GM18511 (cell line): ENCODE measurements around the gene SLCO1B1.

Experiments used
- ATAC-seq: cut with Tn5 transposase; IDR thresholded peaks from one replicate; pipeline ENCODE4 v1.9.1; 2021; ENCODE audit warnings: mild to moderate bottlenecking, moderate library complexity; ENCODE audit not compliant: unreplicated experiment

Gene SLCO1B1

DNA sequence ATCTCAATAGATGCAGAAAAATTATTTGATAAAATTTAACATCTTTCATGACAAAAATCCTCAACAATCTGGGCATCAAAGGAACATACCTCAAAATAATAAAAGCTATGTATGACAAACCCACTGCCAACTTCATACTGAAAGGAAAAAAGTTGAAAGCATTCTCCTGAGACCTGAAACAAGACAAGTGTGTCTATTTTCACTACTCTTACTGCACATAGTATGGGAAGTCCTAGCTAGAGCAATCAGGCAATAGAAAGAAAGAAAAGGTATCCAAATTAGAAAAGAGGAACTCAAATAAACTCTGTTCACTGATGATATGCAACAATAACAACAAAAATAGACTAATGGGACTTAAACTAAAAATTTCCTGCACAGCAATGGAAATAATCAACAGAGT lies 90.1 kb downstream of the SLCO1B1 start:
- ATAC-seq, result no peak

DNA sequence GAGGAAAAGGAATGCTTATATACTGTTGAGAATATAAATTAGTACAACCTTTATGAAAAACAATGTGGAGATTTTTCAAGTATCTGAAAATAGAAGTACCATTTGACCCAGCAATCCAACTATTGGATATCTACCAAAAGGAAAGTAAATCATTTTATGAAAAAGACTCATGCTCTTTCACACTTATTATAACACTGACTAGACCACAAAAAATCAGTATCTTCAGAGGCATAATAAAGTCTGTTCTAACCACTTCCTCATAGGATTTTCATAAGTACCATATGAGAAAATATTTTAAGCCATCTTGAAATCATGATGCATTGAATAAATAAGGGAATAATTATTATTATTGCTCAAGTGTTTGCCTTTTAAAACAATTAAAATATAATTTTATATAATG lies 90.8 kb downstream of the SLCO1B1 start:
- no peak for ATAC-seq

DNA sequence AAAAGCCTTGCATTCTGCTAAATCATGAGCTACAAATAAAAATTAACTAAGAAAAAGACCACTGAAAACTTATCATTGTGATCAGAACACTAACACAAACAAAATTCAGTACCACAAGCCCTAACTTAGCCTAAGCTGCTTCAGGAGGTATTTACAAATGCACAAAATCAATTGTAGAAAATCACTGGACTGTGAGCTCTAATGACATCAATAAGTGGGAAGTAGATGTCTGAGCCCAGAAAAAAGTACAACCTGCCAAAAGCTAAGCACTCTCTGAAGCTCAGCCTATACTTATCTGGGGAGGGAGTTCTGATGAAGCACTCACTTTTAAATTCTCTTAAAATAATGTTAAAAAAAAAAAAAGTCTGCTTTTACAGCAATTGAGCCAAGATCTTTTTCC lies 92.9 kb downstream of the SLCO1B1 start:
- no peak for ATAC-seq

DNA sequence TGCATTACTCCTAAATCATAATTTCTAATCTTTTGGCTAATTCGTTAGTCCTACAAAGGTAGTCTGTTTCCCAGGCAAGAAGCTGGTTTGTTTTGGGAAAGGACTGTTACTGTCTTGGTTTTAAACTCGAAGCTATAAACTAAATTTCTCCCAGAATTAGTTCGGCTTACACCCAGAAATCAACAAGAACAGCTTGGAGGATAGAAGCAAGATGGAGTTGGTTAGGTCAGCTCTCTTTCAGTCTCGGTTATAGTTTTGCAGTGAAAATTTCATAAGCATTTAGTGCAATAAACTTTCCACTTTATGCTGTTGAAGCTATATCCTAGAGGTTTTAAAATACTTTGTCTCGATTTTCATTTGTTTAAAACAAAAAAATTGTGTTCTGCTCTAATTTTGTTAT lies 103.4 kb downstream of the SLCO1B1 start:
- ATAC-seq, result no peak

- ATAC-seq, result no peak
These were observed 108.9 kb downstream of the SLCO1B1 start for GRCh38 chr12:21239866-21240265.

DNA sequence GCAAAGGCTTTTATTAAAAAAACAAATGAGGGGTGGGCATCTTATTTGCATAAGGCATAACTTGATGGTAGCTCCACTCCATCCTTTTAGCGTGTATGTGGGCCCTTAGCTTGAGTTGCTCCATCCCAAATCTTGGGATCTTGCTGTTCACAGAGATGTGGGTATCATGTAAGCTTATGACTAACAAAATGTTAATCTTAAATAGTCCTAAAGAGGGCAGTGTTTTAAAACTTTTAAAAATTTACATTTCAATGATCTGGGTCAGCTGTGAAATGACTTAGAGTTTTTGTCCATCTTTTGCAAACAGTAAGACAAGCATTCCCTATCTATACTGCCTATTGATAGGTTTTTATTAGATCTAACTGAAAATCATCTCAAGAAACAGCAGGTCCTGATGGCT lies 117.7 kb downstream of the SLCO1B1 start:
- no peak for ATAC-seq

DNA sequence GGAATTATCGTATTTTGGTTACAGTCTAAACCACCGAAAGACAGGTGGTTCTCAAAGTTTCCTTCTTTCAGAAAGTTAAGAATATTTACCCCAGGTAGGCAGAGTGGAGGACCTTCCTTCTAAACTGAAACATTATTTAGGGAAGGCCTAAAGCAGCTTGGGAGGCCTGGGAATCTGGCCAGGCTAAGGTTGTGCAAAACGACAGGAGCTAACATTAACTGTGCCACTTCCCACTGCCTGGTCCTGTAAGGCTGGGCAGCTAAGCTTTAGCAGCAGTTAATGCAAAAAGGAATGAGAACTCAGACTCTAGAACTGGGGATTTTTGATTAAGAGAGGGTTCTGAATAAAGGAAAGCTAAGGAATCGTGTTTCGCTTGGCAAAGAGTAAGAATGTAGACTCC lies 121.1 kb downstream of the SLCO1B1 start:
- no peak for ATAC-seq

DNA sequence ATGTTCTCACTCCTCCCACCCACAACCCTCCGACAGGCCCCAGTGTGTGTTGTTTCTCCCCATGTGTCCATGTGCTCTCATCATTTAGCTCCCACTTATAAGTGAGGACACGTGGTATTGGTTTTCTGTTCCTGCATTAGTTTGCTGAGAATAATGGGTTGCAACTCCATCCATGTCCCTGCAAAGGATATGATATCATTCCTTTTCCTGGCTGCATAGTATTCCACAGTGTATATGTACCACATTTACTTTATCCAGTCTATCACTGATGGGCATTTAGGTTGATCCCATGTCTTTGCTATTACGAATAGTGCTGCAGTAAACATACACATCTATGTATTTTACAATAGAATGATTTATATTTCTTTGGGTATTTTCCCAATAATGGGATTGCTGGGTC lies 126.2 kb downstream of the SLCO1B1 start:
- ATAC-seq, result no peak

GRCh38 chr12:21264232-21264631 lies 133.2 kb downstream of the SLCO1B1 start:
- no peak for ATAC-seq

GRCh38 chr12:21265932-21266331 lies 134.9 kb downstream of the SLCO1B1 start:
- no peak for ATAC-seq

DNA sequence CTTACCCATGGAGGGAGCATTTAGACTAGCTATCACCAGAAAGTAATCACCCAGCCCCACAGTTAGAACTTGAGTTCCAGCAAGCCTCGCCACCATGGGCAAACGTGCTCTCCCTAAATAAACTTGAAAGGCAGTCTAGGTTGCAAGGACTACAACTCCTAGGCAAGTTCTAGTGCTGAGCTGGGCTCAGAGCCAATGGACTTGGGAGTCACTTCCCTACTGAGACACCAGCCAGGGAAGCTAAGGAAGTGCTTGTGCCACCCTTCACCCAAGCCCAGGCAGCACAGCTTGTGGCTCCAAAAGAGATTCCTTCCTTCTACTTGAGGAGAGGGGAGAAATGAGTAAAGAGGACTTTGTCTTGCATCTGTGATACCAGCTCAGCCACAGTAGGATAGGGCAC lies 145.8 kb downstream of the SLCO1B1 start:
- no peak for ATAC-seq
